NK-92 (cell line): ENCODE results near the gene CACNA1A.

Experiments
- DNase-seq: peaks from one replicate; lab custom pipeline; 2025; ENCODE audit not compliant: unreplicated experiment; lab: John Stamatoyannopoulos, UW

Gene CACNA1A

GRCh38 chr19:13493516-13494310 lies 12.6 kb downstream of the CACNA1A start:
- DNase-seq, result no peak

DNA sequence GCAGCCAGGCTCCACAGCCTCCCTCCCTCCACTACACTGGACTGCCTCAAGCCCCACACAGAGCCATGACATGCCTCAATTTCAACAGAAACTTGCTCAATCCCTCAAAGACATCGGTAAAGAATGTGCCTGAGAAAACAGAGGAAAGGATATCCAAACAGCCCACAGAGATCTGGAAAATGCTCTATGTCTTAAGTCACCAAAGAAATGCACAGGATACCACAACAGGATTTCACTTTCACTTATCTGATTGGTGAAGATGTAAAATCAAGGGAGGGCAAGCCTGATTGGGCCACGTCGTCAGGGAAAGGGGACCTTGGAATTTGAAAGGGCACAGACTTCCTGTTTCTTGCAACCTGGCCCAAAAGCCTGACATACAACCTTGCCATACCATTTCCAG lies 14.2 kb downstream of the CACNA1A start:
- DNase-seq, result no peak

GRCh38 chr19:13487985-13488384 lies 18.3 kb downstream of the CACNA1A start:
- no peak for DNase-seq

DNA sequence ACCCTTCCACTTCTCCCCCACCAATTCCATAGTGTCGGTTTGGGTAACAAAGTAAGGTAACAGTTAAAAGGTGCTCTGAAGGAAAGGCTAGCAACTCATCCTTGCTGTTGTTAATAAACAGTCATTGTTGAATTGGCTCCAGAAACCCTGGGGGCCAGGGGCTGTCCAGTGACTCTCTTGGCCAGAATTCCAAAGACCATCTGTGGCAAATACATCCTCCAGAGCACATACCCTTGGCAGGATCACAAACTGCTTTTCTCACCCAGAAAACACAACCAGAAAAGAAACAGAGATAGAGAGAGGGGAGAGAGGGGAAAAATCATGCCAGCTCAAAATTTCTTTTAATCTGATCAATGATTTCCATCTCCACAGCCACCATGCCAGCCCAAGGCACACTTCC lies 22.1 kb downstream of the CACNA1A start:
- DNase-seq, result no peak

- DNase-seq, result no peak
Measured at GRCh38 chr19:13483215-13483614, 23.1 kb downstream of the CACNA1A start.

GRCh38 chr19:13478576-13478975 lies 27.7 kb downstream of the CACNA1A start:
- DNase-seq, result no peak

DNA sequence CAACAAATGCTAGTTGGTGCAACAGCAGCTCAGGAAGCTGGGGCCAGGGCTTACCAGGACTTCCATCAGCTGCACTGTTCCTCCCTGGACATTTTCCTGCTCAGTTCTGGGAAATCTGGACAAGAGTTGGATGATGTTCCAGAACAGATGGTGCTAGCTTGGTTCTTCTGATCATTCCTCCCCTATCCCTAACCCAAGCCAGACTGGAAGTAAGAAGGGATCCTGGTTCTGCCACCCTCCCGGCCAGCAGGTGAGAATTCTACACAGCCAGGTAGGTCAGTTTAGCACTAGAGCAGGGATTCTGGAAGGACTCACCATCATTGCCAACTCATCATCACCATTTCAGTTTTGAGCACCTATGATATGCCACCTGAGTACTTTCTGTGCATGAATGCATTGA lies 30.2 kb downstream of the CACNA1A start:
- no peak for DNase-seq

DNA sequence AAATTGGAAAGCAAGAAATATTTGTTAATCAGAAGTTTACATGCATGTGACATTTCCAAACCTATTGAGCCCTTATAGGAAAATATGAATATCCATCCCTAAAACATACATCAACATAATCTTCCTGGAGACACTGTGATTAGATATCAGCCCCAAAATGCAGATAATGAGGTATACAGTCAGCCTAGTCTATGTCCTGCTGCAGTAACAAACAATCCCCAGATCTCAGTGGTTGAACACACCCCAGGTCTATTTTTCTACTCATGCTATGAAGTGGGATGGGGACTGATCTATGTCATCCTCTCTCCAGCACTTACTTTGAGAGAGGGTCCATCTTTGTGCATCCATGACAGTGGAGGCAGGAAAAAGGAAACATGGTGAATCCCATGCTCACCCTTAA lies 31.2 kb downstream of the CACNA1A start:
- DNase-seq, result no peak

DNA sequence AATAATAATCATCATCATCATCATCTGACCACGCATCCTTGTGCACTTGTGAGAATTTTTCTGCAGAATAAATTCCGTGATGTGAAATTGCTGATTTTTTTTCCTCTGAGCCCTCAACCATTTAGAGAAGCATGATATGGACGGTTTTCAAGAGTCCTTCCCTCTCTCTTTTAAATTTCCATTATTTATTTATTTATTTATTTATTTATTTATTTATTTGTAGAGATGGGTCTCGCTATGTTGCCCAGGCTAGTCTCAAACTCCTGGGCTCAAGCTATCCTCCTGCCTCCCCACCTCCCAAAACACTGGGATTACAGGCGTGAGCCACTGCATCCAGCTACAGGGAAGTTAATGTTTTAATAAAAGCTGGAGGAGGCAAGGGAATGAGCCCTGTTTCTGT lies 39.6 kb downstream of the CACNA1A start:
- no peak for DNase-seq

DNA sequence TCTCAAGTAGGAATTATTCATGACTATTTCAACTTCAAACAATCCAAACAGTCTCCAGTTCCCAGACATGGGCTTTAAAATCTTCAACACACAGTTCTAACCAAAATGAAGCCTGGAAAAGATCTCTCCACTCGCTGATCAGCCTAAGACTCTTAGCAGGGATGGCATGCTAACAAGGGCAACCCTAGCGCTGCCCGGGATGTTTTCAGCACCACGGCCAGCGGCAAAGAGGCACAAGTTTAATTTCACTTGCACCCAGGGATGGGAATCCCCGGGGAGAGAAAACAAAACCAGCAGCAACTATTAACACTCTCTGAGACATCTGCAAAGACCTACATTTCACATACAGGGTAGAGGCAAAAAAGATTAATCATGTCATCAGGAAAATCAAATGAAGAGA lies 43.0 kb downstream of the CACNA1A start:
- DNase-seq, result no peak

GRCh38 chr19:13461536-13461935 lies 44.7 kb downstream of the CACNA1A start:
- DNase-seq, result no peak

- no peak for DNase-seq
Measured at GRCh38 chr19:13460045-13460444, 46.2 kb downstream of the CACNA1A start.

DNA sequence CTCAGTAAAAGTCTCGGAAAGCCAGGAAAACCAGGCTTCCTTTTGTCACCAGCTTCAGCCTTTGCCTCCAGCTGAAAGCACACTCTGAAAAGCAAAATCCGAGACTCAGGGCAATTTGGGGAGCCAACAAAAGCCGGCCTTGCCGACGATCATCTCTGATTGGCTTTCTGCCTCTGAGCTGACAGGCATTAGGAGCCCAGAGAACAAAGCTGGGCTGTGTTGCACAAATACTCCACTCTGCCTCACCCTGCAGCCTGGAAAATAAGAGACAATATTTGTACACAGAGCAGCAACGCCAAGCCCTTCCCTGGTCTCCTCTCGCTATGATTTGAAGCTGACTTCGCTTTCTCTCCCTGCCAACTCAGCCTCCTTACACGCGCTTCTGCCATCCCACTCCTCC lies 46.9 kb downstream of the CACNA1A start:
- no peak for DNase-seq

DNA sequence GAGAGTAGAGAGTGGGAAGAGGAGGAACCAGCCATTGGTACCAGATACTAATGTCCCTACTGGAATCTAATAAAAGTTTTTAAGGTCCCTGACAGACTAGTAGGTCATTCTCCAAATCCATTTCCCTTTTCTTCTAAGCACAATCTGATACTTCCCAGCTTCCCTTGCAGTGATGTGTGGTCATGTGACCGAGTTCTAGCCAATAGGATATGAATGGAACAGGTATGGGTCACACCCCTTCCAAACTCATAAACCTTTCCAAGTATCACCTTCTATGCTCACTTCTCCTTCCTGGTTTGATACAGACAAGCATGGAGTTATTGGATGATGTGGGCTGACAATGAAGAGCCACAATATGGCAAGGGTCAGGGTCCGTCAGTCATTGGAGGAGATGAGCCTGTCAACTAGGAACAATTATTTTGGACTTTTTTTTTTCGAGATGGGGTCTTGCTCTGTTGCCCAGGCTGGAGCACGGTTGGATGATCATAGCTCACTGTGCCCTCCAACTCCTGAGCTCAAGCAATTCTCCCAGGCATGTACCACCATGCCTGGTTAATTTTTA lies 54.8 kb downstream of the CACNA1A start:
- no peak for DNase-seq

DNA sequence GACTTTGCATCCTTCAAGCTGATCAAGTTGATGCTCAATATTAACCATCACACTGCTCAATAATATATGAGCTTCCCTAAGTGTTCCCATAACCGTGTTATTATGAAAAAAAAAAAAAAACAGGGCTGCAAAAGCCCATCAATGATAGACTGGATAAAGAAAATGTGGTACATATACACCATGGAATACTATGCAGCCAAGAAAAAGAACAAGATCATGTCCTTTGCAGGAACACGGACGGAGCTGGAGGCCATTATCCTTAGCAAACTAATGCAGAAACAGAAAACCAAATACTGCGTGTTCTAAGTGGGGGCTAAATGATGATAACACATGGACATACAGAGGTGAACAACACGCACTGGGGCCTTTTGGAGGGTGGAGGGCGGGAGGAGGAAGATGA lies 58.3 kb downstream of the CACNA1A start:
- no peak for DNase-seq

GRCh38 chr19:13441810-13442512 lies 64.3 kb downstream of the CACNA1A start:
- DNase-seq, result no peak

GRCh38 chr19:13437919-13438618 lies 68.2 kb downstream of the CACNA1A start:
- no peak for DNase-seq

- DNase-seq, result no peak
Measured at GRCh38 chr19:13436352-13436751, 69.9 kb downstream of the CACNA1A start.

DNA sequence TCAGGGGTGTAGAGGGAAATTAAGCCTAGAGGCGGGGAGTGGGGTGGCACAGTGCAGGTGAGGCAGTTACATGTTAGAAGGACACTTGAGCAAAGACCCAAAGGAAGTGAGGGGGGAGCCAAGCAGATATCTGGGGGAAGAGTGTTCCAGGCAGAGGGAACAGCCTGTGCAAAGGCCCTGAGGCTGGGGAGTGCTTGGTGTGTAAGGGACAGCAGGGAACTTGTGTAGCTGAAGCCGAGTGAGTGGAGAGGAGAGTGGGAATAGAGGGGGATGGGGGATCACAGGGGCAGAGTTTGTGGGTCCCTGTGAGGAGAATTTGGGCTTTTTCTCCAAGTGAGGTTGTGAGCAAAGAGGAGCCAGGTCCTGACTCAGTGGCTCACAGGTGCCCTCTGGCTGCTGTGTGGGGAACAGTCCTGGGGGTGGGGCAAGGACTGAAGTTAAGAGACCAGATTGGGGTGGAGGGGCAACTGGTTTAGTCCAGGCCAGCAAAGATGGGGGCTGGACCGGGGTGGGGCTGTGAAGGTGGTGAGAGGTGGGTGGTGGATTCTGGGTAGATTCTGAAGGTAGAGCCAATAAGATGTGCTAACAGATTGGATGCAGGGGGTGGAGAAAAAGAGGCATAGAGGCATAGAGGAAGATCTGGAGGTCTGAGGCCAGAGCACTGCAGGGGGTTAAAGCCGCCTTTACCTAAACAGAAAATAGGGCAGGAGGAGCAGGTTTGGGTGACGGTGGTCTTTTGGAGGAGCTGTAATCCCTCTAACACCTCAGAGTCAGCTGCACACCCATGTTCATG lies 75.3 kb downstream of the CACNA1A start:
- DNase-seq, result no peak

GRCh38 chr19:13429563-13429962 lies 76.7 kb downstream of the CACNA1A start:
- DNase-seq, result no peak

GRCh38 chr19:13428352-13428751 lies 77.9 kb downstream of the CACNA1A start:
- DNase-seq, result no peak
